ENCODE data around the gene CALN1.

GRCh38 chr7:72292118-72292517 is 120.0 kb downstream of the CALN1 start:
- TF ChIP-seq POLR2A (IDR thresholded peaks at IDR 0.05) = no peak
- no peak for TF ChIP-seq CTCF (IDR thresholded peaks at IDR 0.05)

All from prostate gland (tissue), 2 donors.